WI38 (cell line): Measurements from ENCODE around the gene KIF26A.

ENCODE experiments used
- H3K4me3 ChIP-seq: 2 replicates; pipeline ENCODE4 v1.5.1; 2011; ENCODE audit warnings: low read depth, mild to moderate bottlenecking, control low read depth, low read length
- CTCF ChIP-seq: IDR thresholded peaks from 2 replicates; pipeline ENCODE4 v1.5.1; 2012; ENCODE audit warnings: low read depth, mild to moderate bottlenecking, control low read depth, low read length

Gene KIF26A

GRCh38 chr14:104103446-104104075, 34.8 kb upstream of the KIF26A start:
- no peak overlapping the region for H3K4me3 ChIP-seq
- TF ChIP-seq CTCF = no peak

- no peak for TF ChIP-seq CTCF
- no peak overlapping the region for H3K4me3 ChIP-seq
Observed at GRCh38 chr14:104104076-104104901, 34.1 kb upstream of the KIF26A start.

GRCh38 chr14:104105071-104105821, 33.1 kb upstream of the KIF26A start:
- no peak for TF ChIP-seq CTCF
- H3K4me3 ChIP-seq = no peak overlapping the region

GRCh38 chr14:104105822-104106470, 32.4 kb upstream of the KIF26A start:
- H3K4me3 ChIP-seq = no peak overlapping the region

GRCh38 chr14:104106471-104106991, 31.9 kb upstream of the KIF26A start:
- H3K4me3 ChIP-seq = no peak overlapping the region
- no peak for TF ChIP-seq CTCF

More at GRCh38 chr14:104105822-104106470, 32.4 kb upstream of the KIF26A start:
- no peak for TF ChIP-seq CTCF

- no peak for TF ChIP-seq CTCF
- H3K4me3 ChIP-seq = no peak overlapping the region
Observed at GRCh38 chr14:104107101-104107581, 31.2 kb upstream of the KIF26A start.
